OCI-M1 (cell line): ENCODE data around the gene GLB1L3.
"Not testable (repeated sequence)": the region's sequence is repeated elsewhere in the genome, so short reads cannot be mapped to it uniquely, and the experiment has no call there.

Source experiments
- DNase-seq: peaks from one replicate; lab custom pipeline; 2025; lab: John Stamatoyannopoulos, UW

Gene GLB1L3

GRCh38 chr11:134275188-134275533 lies 1.0 kb upstream of the GLB1L3 start:
- no peak for DNase-seq

- no peak for DNase-seq
Measured at GRCh38 chr11:134276396-134277182, 410 bp downstream of the GLB1L3 start.

DNA sequence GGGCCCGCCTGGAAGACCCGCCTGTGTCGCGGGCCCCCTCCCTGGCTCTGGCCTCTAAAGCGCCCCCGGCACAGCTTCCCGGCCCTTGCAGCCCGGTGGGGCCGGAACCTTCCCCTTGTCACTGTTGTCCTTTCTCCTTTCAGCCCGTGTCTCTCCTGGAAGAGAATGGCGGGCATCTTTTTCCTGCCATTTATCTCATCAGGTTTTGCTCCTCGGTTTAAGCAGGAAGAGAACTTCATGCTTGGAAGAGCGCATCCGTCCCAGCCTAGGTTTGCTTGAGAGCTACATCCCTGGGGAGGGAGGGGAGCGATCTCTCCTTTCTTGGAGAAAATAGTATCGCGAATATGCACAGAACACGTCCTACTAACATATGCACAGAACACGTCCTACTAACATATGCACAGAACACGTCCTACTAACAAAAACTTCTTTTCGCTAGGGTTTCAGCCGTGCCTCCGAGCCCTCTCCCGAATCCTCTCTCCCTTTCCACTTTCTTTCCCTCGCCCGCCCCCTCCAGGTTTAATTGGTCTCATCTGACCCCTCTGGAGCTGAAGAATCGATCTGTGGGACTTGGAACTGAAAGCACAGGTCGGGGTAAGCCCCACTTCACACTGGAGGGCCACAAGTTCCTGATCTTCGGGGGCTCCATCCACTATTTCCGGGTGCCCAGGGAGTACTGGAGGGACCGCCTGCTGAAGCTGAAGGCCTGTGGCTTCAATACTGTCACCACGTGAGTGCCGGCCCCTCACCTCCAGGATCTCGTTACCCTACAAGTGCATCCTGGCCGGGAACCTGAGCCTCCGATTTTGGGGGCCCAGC lies 1.2 kb downstream of the GLB1L3 start:
- no peak for DNase-seq

DNA sequence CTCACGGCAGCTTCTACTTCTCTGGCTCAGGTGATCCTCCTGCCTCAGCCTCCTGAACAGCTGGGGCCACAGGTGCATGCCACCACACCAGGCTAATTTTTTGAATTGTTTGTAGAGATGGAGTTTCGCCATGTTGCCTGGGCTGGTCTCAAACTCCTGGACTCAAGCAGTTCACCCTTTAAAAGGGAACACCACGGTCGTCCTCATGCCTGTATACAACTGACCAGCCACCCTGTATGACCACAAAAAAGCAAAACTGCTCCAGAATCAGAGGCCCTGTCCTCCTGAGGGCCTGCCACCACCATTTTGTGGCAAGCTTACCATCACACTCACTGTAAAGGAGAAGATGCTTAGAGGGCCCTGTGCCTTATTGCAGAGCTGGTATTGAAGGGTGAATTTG lies 2.2 kb downstream of the GLB1L3 start:
- DNase-seq, result no peak

DNA sequence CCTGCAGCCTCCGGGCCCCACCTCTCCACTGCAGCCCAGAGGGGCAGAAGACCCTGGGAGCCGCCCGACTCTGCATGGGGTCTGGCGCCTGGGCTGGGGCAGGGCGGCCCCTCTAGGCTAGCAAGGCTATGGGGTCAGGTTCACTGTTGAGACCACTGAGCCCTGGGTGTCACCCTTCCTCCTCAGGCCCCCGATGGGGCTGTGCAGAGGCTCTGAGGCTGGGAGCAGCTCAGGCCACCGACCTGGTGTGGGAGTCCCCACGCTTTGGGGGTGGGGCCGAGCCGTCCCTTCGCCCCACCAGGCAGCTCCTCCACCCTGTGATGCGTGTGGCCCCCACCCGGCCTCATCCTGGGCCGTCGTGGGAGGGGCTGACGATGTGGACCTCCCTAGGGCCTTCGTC lies 5.5 kb downstream of the GLB1L3 start:
- DNase-seq, result not testable (repeated sequence)

DNA sequence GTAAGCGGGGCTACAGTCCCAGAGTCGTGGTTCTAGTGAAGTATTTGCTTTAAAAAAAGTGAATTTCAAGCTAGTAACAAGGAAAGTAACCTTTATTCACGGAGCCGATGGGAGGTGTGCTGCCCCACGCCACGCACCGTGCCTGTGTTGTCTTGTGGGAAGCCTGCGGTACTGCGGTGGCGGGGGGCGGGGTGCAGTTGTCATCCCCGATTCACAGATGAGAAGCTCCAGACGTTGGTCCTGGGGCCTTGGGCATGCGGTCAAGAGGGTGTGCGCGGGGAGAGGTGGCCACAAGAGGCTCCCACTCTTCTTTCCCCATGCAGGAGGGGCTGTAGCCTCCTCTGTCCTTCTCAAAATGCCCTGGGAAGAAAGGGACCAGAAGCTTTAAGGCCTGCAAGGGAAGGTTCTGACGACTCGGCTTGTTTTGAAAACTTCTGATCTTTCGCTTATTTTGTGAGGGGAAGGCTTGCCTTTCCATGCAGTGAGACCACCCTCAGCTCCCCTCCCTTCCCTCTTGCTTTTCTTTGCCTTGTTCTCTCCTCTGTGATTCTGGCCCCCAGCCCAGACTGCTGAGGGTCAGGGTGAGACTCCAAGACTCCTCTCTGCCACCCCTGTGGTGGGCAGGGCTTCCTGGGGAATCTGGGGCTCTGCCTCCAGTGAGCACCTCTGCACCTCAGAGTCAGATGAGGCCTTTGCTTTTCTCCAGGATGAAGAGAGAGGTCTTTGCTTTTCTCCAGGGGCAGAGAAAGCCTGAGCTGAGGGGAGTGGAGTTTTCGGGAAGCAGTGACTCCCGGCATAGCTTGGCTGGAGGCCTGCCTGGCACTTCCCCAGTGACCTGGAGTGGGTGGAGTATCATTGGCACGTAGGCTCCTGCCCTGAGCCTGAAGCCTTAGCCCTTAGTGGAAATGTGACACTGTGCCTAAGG lies 6.2 kb downstream of the GLB1L3 start:
- no peak for DNase-seq

- DNase-seq, result no peak
Measured at GRCh38 chr11:134283461-134284230, 7.5 kb downstream of the GLB1L3 start.

DNA sequence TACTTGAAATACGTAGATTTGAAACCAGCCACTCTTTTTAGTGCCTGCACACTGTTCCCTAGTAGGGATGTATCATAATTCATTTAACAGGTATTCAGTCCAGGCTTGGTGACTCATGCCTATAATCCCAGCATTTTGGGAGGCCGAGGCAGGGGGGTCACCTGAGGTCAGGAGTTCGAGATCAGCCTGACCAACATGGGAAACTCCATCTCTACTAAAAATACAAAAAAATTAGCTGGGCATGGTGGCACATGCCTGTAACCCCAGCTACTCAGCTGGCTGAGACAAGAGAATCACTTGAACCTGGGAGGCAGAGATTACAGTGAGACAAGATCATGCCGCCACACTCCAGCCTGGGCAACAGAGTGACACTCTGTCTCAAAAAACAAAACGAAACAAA lies 8.2 kb downstream of the GLB1L3 start:
- not testable (repeated sequence) for DNase-seq

DNA sequence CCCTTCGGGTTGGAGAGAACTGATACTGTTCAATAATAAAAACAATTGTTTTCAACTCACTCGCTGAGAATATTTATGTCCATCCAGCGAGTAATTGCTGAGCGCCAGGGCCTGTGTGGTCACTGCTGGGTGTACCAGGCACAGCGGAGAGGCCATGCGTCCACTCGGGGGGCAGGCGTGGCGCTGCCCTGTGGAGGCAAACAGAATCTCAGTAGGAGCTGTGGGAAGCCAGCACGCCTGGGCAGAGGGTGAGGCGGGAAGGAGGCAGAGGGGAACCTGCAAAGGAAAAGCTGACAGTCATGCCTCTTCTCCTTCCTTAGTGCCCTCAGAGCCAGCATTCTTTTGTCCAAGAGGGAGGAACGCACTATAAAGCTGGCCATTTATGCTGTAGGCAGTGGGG lies 11.4 kb downstream of the GLB1L3 start:
- no peak for DNase-seq

GRCh38 chr11:134288486-134288885 lies 12.3 kb downstream of the GLB1L3 start:
- no peak for DNase-seq

GRCh38 chr11:134289167-134289566 lies 13.0 kb downstream of the GLB1L3 start:
- no peak for DNase-seq

DNA sequence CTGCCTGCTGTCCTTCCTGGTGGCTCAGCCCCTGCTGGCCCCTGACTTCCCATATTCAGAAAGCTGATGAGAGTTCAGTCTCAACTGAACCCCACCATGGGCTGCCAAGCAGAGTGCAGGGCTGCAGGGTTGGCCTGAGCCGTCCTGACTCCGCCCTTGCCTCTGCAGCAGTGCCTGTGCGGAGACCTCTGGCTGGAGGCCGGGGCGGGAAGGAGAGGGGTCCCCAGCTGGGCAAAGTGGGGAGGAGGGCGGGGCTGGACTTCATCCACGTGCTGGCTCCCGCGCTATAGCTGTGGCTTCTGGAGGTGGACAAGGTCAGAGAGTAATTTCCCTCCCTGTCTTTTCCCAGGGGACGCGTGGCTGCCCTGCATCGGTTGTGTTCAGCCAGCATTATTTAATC lies 13.6 kb downstream of the GLB1L3 start:
- DNase-seq, result no peak

DNA sequence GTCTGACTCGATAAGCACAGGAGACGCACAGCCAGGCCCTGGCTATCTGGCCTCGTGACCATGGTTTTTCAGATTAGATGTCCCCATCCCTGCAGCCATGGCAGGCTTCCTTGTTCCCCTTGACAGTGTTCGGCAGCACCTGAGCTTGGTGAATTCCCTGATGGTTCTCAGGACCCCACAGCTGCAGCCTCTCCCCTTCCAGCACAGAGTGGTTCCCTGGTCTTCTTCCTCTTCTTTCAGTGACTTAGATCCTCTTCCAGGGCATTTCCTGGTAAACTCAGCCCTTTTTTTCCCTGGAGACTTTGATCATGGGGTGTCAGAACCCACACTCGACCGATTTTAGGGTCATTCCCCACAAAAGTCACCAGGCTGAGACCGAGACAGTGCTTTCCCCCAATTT lies 14.5 kb downstream of the GLB1L3 start:
- no peak for DNase-seq

DNA sequence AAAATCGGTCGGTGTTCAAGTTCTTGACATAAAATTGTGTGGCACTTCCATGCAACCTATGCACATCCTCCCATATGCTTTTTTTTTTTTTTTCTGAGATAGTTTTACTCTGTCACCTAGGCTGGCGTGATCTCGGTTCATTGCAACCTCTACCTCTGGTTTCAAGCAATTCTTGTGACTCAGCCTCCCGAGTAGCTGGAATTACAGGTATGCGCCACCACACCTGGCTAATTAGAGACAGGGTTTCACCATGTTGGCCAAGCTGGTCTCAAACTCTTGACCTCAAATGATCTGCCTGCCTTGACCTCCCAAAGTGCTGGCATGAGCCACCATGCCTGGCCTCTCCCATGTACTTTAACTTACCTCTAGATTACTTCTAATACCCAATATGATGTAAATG lies 15.0 kb downstream of the GLB1L3 start:
- DNase-seq, result no peak

- DNase-seq, result no peak
Measured at GRCh38 chr11:134292661-134293060, 16.5 kb downstream of the GLB1L3 start.

DNA sequence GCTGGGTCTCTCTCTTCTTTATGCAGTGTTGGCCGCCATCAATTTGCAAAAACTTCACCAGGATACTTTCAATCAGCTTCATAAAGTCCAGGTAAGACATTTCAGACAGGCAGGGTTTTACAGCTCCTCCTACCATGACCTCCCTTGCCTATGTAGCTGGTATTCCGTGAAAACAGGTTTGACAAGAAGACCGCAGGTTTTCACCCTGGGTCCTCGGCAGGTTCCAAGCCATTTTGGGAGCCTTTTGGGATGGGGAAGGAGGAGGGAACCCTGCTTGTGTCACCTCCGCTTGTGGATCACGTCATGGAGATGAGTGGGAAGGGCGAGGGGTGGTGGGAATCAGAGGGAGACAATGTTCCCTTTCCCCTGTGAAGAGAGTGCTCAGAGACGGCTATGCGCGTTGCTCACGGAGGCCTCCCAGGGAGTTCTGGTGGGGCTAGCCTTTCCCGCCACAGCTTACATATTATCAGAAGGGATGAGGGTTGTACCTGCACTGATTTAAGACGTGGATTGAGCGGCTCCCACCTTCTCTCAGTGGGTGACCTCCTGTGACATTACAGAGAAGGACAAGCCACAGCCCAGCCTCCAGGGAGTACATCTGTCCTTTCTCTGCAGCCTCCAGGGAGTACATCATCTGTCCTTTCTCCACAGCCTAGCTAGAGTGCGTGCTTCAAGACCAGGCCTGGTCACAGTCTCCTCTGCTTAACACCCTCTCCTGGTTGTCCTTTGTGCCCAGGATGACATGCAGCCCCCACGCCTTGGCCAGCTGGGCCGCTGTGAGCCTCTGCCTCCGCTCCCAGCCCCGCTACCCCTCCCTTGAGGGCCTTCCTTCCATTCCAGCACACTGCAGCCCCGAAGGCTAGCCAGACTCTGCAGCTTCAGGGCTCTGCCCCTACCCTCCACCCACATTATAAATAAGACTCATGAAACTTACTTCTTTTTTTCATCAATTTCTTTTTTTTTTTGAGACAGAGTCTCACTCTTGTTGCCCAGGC lies 17.2 kb downstream of the GLB1L3 start:
- DNase-seq, result no peak

DNA sequence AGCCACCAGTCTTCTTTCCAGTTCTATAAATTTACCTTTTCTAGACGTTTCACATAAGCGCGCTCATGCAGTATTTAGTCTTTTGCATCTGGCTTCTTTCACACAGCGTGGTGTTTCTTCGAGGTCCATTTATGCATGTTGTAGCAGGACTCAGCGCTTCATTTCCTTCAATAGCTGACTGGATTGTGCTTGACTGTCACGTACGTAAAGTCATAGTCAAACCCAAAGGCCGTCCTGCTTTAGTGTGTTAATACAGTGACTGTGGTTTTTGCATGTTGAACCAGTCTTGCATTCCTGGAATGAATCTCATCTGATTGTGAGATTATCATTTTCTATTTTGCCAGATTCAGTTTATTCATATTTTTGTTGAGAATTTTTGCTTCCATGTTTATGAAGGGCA lies 18.5 kb downstream of the GLB1L3 start:
- no peak for DNase-seq

GRCh38 chr11:134312223-134312622 lies 36.0 kb downstream of the GLB1L3 start:
- DNase-seq, result no peak

DNA sequence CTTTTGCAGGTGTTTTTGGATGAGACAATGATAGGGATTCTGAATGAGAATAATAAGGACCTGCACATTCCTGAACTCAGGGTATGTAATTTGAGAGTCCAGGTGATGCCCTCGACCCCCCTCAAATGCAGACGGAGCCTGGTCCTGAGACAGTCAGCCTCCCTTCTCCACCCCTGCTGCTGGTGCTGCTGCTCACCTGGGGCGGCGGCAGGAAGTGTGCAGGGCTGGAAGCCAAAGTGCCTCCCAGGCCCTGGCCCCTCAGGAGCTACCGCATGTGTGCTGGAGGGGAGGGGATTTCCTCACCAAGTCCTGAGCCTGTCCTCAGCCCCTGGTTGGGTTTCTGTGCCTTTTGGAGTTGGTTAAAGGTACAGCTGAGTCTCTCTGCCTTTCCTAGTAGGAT lies 36.6 kb downstream of the GLB1L3 start:
- DNase-seq, result no peak

DNA sequence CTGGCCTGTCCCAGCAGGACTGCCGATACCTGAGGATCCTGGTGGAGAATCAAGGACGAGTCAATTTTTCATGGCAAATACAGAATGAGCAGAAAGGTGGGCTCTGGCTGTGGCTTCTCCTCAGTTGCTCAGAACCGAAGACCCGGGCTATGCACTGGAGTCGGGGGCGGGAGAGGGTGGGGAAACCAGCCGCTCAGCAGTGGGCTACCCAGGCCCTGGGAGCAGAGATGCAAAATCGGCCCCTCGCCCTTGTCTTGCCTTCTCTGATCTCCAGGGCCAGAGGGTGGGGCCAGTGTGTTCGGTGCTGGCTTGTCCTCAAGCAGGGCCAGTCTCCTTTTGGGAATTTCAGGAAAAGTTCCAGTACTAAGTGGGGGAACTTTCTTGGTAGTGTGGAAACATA lies 37.2 kb downstream of the GLB1L3 start:
- DNase-seq, result no peak
